Mononuclear cell (primary cell): ENCODE measurements around the gene PRDM11. TPM values are rescaled to one million over a fixed set of nuclear protein-coding genes. Genes with fewer than 3 reads are reported as not detected.

Source experiments
- H3K27me3 ChIP-seq: 2 replicates; pipeline ENCODE4 v1.6.0; 2011; ENCODE audit warnings: low read length, control low read depth; ENCODE audit not compliant: insufficient read depth
- H3K4me1 ChIP-seq: 2 replicates; pipeline ENCODE4 v1.5.1; 2011; ENCODE audit warnings: mild to moderate bottlenecking, low read length, control low read depth; ENCODE audit not compliant: insufficient read depth
- H3K4me3 ChIP-seq: 2 replicates; pipeline ENCODE4 v1.5.1; 2011; ENCODE audit warnings: mild to moderate bottlenecking, low read length, moderate library complexity
- H3K9me3 ChIP-seq: 2 replicates; pipeline ENCODE4 v1.5.1; 2011; ENCODE audit warnings: low read depth, mild to moderate bottlenecking, control low read depth, low read length
- total RNA-seq: library from RNA; depleted of rRNA; stranded (reverse); fragments of >200 nt; gene quantifications from one replicate; pipeline ENCODE4 v1.2.3, GENCODE V29; 2012

Gene PRDM11
- total RNA-seq, 1 donor, result 0.73 TPM

GRCh38 chr11:45272701-45273100 is 126.3 kb downstream of the PRDM11 start:
- H3K4me3 ChIP-seq, result no peak overlapping the region
- peaks cover 10% of the 10 kb centered on the region for H3K27me3 ChIP-seq
- no peaks in the 10 kb centered on the region for H3K9me3 ChIP-seq
- H3K4me1 ChIP-seq, result no peaks in the 10 kb centered on the region

GRCh38 chr11:45273509-45273908 is 127.1 kb downstream of the PRDM11 start:
- no peaks in the 10 kb centered on the region for H3K9me3 ChIP-seq
- H3K4me1 ChIP-seq, result no peaks in the 10 kb centered on the region
- no peak overlapping the region for H3K4me3 ChIP-seq
- H3K27me3 ChIP-seq, result peaks cover 10% of the 10 kb centered on the region

- H3K27me3 ChIP-seq, result peaks cover 10% of the 10 kb centered on the region
- H3K4me1 ChIP-seq, result no peaks in the 10 kb centered on the region
- H3K9me3 ChIP-seq, result no peaks in the 10 kb centered on the region
- no peak overlapping the region for H3K4me3 ChIP-seq
Observed at GRCh38 chr11:45274206-45274605, 127.8 kb downstream of the PRDM11 start.

GRCh38 chr11:45275828-45276227 is 129.4 kb downstream of the PRDM11 start:
- no peaks in the 10 kb centered on the region for H3K9me3 ChIP-seq

GRCh38 chr11:45278714-45279113 is 132.3 kb downstream of the PRDM11 start:
- peaks cover 2% of the 10 kb centered on the region for H3K27me3 ChIP-seq
- H3K4me3 ChIP-seq, result no peak overlapping the region
- no peaks in the 10 kb centered on the region for H3K9me3 ChIP-seq
- H3K4me1 ChIP-seq, result no peaks in the 10 kb centered on the region

More at GRCh38 chr11:45275828-45276227, 129.4 kb downstream of the PRDM11 start:
- Histone ChIP-seq H3K4me3 (no peak overlapping the region), H3K27me3 (no peaks in the 10 kb centered on the region), H3K4me1 (no peaks in the 10 kb centered on the region)

GRCh38 chr11:45279645-45280044 is 133.2 kb downstream of the PRDM11 start:
- Histone ChIP-seq H3K4me3 (no peak overlapping the region), H3K27me3 (peaks cover 3% of the 10 kb centered on the region), H3K9me3 (no peaks in the 10 kb centered on the region), H3K4me1 (no peaks in the 10 kb centered on the region)

- no peaks in the 10 kb centered on the region for H3K4me1 ChIP-seq
- no peak overlapping the region for H3K4me3 ChIP-seq
- H3K27me3 ChIP-seq, result peaks cover 10% of the 10 kb centered on the region
- H3K9me3 ChIP-seq, result no peaks in the 10 kb centered on the region
Observed at GRCh38 chr11:45280449-45280848, 134.0 kb downstream of the PRDM11 start.

- H3K9me3 ChIP-seq, result no peaks in the 10 kb centered on the region
- no peaks in the 10 kb centered on the region for H3K4me1 ChIP-seq
- H3K27me3 ChIP-seq, result peaks cover 24% of the 10 kb centered on the region
- no peak overlapping the region for H3K4me3 ChIP-seq
Observed at GRCh38 chr11:45282081-45282480, 135.6 kb downstream of the PRDM11 start.

Other genes with a start within 250 kb of the PRDM11 start
- 7.7 TPM for gene TP53I11, start 195.8 kb upstream of the PRDM11 start, total RNA-seq
- under 0.01 TPM for gene SYT13, start 139.7 kb downstream of the PRDM11 start, total RNA-seq